ENCODE measurements around the gene DYSF. TPM values are rescaled to one million over a fixed set of nuclear protein-coding genes. Genes with fewer than 3 reads are reported as not detected.

The DYSF gene
- total RNA-seq, 2 donors from 2014 or later = 1.4 to 3.1 TPM

GRCh38 chr2:71422786-71423185 lies 30.6 kb upstream of the DYSF start:
- Histone ChIP-seq H3K9ac (ENCODE audit: extremely low read depth, low read length, poor library complexity, severe bottlenecking) (no peak overlapping the region), H3K4me3 (ENCODE audit: low read length) (no peak overlapping the region), H3K9me3 (ENCODE audit: control insufficient read depth, low read length) (no peaks in the 10 kb centered on the region), H3K36me3 (ENCODE audit: control insufficient read depth, insufficient read depth, low read length) (peaks cover 88% of the 10 kb centered on the region), H3K27me3 (ENCODE audit: control insufficient read depth, insufficient read depth, low read length, poor library complexity, severe bottlenecking) (no peaks in the 10 kb centered on the region), H3K27ac (ENCODE audit: low read depth, low read length) (no peak overlapping the region), H3K4me1 (ENCODE audit: control insufficient read depth, insufficient read depth, low read length) (peaks cover 2% of the 10 kb centered on the region)
- peaks cover 24% of the 10 kb centered on the region for H3K4me1 Mint-ChIP-seq
- WGBS, 2 experiments (ENCODE audit: insufficient coverage in 1 of 2, insufficient read length in 1 of 2) = 92 to 100% methylated on average over 2 of the region's 2 CpGs
- no peak overlapping the region for H3K4me3 Mint-ChIP-seq
- no peak for DNase-seq
- peaks cover 53% of the 10 kb centered on the region for H3K36me3 Mint-ChIP-seq (ENCODE audit: low read depth)
- no peaks in the 10 kb centered on the region for H3K9me3 Mint-ChIP-seq
- TF ChIP-seq, protein P1, sequence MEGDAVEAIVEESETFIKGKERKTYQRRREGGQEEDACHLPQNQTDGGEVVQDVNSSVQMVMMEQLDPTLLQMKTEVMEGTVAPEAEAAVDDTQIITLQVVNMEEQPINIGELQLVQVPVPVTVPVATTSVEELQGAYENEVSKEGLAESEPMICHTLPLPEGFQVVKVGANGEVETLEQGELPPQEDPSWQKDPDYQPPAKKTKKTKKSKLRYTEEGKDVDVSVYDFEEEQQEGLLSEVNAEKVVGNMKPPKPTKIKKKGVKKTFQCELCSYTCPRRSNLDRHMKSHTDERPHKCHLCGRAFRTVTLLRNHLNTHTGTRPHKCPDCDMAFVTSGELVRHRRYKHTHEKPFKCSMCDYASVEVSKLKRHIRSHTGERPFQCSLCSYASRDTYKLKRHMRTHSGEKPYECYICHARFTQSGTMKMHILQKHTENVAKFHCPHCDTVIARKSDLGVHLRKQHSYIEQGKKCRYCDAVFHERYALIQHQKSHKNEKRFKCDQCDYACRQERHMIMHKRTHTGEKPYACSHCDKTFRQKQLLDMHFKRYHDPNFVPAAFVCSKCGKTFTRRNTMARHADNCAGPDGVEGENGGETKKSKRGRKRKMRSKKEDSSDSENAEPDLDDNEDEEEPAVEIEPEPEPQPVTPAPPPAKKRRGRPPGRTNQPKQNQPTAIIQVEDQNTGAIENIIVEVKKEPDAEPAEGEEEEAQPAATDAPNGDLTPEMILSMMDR (conservative IDR thresholded peaks at IDR 0.05) = no peak
- no peaks in the 10 kb centered on the region for H3K27me3 Mint-ChIP-seq (ENCODE audit: insufficient read depth)
- no peak overlapping the region for H3K27ac Mint-ChIP-seq

- H3K9me3 Mint-ChIP-seq = no peaks in the 10 kb centered on the region
- Histone ChIP-seq H3K27ac (ENCODE audit: low read depth, low read length) (no peak overlapping the region), H3K4me3 (ENCODE audit: low read length) (no peak overlapping the region), H3K9ac (ENCODE audit: extremely low read depth, low read length, poor library complexity, severe bottlenecking) (no peak overlapping the region), H3K9me3 (ENCODE audit: control insufficient read depth, low read length) (peaks cover 3% of the 10 kb centered on the region), H3K27me3 (ENCODE audit: control insufficient read depth, insufficient read depth, low read length, poor library complexity, severe bottlenecking) (no peaks in the 10 kb centered on the region), H3K36me3 (ENCODE audit: control insufficient read depth, insufficient read depth, low read length) (peaks cover 89% of the 10 kb centered on the region), H3K4me1 (ENCODE audit: control insufficient read depth, insufficient read depth, low read length) (no peaks in the 10 kb centered on the region)
- no peak overlapping the region for H3K4me3 Mint-ChIP-seq
- H3K27ac Mint-ChIP-seq = no peak overlapping the region
- no peaks in the 10 kb centered on the region for H3K27me3 Mint-ChIP-seq (ENCODE audit: insufficient read depth)
- WGBS, 2 experiments (ENCODE audit: insufficient coverage in 1 of 2, insufficient read length in 1 of 2) = 100% methylated on average over 1 to 2 of the region's 3 CpGs
- peaks cover 59% of the 10 kb centered on the region for H3K36me3 Mint-ChIP-seq (ENCODE audit: low read depth)
- H3K4me1 Mint-ChIP-seq = peaks cover 19% of the 10 kb centered on the region
- DNase-seq = no peak
- TF ChIP-seq, protein P1 (conservative IDR thresholded peaks at IDR 0.05) = no peak
Observed at GRCh38 chr2:71423817-71424420, 29.4 kb upstream of the DYSF start.

DNA sequence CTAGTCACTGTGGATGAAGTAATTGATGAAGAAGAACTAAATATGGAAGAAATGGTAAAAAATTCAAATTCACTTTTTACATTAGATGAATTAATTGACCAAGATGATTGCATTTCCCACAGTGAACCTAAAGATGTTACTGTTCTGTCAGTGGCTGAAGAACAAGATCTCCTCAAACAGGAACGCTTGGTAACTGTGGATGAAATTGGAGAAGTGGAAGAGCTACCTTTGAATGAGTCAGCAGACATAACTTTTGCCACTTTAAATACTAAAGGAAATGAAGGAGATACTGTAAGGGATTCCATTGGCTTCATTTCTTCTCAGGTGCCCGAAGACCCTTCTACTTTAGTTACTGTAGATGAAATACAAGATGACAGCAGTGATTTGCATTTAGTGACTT lies 26.6 kb upstream of the DYSF start:
- TF ChIP-seq, protein P1 (conservative IDR thresholded peaks at IDR 0.05) = no peak
- H3K9me3 Mint-ChIP-seq = no peaks in the 10 kb centered on the region
- Histone ChIP-seq H3K9me3 (ENCODE audit: control insufficient read depth, low read length) (peaks cover 12% of the 10 kb centered on the region), H3K9ac (ENCODE audit: extremely low read depth, low read length, poor library complexity, severe bottlenecking) (no peak overlapping the region), H3K4me3 (ENCODE audit: low read length) (no peak overlapping the region), H3K4me1 (ENCODE audit: control insufficient read depth, insufficient read depth, low read length) (no peaks in the 10 kb centered on the region), H3K27me3 (ENCODE audit: control insufficient read depth, insufficient read depth, low read length, poor library complexity, severe bottlenecking) (no peaks in the 10 kb centered on the region), H3K36me3 (ENCODE audit: control insufficient read depth, insufficient read depth, low read length) (peaks cover 89% of the 10 kb centered on the region), H3K27ac (ENCODE audit: low read depth, low read length) (no peak overlapping the region)
- no peak for DNase-seq
- WGBS, 2 experiments (ENCODE audit: insufficient coverage in 1 of 2, insufficient read length in 1 of 2) = 91 to 100% methylated on average over 1 to 2 of the region's 2 CpGs
- no peaks in the 10 kb centered on the region for H3K27me3 Mint-ChIP-seq (ENCODE audit: insufficient read depth)
- H3K36me3 Mint-ChIP-seq (ENCODE audit: low read depth) = peaks cover 78% of the 10 kb centered on the region
- no peak overlapping the region for H3K4me3 Mint-ChIP-seq
- H3K4me1 Mint-ChIP-seq = peaks cover 13% of the 10 kb centered on the region
- no peak overlapping the region for H3K27ac Mint-ChIP-seq

Measured in endodermal cell (in vitro differentiated cells).